ENCODE results near the gene PIAS1. TPM values are rescaled to one million over a fixed set of nuclear protein-coding genes. Genes with fewer than 3 reads are reported as not detected.

Gene PIAS1
- polyA plus RNA-seq, 2 of the 4 experiments (the other 2 are of a cell fraction), result 23.2 to 49.5 TPM

DNA sequence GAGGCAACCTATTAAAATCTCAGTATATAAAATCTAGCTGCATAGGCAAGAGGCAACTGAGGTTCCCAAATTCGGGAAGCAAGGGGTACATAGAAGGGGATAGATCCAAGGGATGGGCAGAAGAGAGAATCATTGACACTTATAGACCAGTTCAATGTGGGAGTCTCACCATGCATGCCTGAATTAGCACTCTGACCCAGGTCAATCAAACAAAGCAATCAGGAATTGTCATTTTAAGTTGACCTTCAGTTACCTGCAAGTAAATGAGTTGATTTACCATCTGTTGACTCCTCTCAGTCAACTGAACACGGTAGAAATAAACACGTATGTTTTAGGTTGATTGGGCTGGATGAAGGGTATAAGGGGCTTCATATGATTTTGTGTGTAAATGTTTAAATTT, 33.4 kb upstream of the PIAS1 start:
- no peak for TF ChIP-seq ZFP36 (IDR thresholded peaks at IDR 0.05; ENCODE audit: borderline replicate concordance, partially characterized antibody)
- no peak for TF ChIP-seq MAZ (IDR thresholded peaks at IDR 0.05; ENCODE audit: borderline replicate concordance, low read depth, low read length)
- no peak for TF ChIP-seq JUNB (IDR thresholded peaks at IDR 0.05)
- TF ChIP-seq, protein P1, sequence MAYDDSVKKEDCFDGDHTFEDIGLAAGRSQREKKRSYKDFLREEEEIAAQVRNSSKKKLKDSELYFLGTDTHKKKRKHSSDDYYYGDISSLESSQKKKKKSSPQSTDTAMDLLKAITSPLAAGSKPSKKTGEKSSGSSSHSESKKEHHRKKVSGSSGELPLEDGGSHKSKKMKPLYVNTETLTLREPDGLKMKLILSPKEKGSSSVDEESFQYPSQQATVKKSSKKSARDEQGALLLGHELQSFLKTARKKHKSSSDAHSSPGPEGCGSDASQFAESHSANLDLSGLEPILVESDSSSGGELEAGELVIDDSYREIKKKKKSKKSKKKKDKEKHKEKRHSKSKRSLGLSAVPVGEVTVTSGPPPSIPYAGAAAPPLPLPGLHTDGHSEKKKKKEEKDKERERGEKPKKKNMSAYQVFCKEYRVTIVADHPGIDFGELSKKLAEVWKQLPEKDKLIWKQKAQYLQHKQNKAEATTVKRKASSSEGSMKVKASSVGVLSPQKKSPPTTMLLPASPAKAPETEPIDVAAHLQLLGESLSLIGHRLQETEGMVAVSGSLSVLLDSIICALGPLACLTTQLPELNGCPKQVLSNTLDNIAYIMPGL (CRISPR knock-in tag; IDR thresholded peaks at IDR 0.05; ENCODE audit: borderline replicate concordance), result no peak
- no peak for TF ChIP-seq CHD4 (IDR thresholded peaks at IDR 0.05; ENCODE audit: borderline replicate concordance)
- TF ChIP-seq HOXB13 (CRISPR knock-in tag; IDR thresholded peaks at IDR 0.05; ENCODE audit: low read depth), result no peak
- TF ChIP-seq JUN (IDR thresholded peaks at IDR 0.05), result no peak
- no peak for TF ChIP-seq KDM1A (IDR thresholded peaks at IDR 0.05; ENCODE audit: low read depth)
- TF ChIP-seq NPAS2 (CRISPR knock-in tag; IDR thresholded peaks at IDR 0.05; ENCODE audit: borderline replicate concordance), result no peak
- no peak for TF ChIP-seq TFCP2L1 (CRISPR knock-in tag; IDR thresholded peaks at IDR 0.05)
- Histone ChIP-seq H3K4me3 (no peak overlapping the region), H3K27ac (peak overlapping the region in 1 of 2 experiments; percentile 53; a peak in 1 of 6 replicates), H3K4me1 (peaks cover 2% of the 10 kb centered on the region; the same call in 2 of the 3 replicates), H3K4me2 (no peak overlapping the region), H3K9me3 (no peaks in the 10 kb centered on the region)
- ATAC-seq (no peak), DNase-seq (ENCODE audit: low read depth in 1 of 2, low spot score in 1 of 2) (no peak), FAIRE-seq (peak; percentile 73)
- CTCF ChIA-PET, result interaction anchor here (0.6 to 1.2 kb wide), 2 partner anchors 9 to 482 kb away, joined by 3 to 4 read pairs; no protein-coding TSS in a partner anchor
- POLR2A ChIA-PET, result no interaction called here
- WGBS (ENCODE audit: missing lambda C conversion rate), result 31% methylated on average over 3 of the region's 3 CpGs

DNA sequence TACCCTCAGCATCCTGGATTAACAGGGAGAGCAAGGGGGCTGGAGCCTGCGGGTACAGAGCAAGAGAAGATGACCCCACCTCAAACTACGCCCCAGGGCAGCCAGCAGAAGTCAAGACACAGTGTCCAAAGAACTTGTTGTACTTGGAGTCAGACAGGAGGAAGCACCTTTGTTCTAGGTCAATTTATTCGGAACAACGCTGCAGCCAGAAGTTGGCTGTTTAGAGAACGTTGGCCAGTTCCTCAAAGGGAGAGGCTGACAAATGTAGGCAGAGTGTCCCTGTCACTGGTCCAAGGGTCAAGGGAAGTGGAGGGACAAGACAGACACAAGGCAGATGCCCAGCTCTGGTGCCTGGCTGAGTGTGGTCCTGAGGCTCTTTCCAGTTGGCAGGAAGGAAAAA, 32.1 kb upstream of the PIAS1 start:
- no peak for FAIRE-seq
- H3K9me3 ChIP-seq, result no peaks in the 10 kb centered on the region
- ChIA-PET CTCF (interaction anchor here (0.6 to 1.1 kb wide), 2 partner anchors 24 to 150 kb away, joined by 4 read pairs; no protein-coding TSS in a partner anchor), POLR2A (no interaction called here)
- no peak overlapping the region; a peak in 1 of 6 replicates for H3K27ac ChIP-seq
- TF ChIP-seq ZC3H11A (IDR thresholded peaks at IDR 0.05) (no peak), HOXA7 (CRISPR knock-in tag; IDR thresholded peaks at IDR 0.05) (no peak), ZFP36 (IDR thresholded peaks at IDR 0.05; ENCODE audit: borderline replicate concordance, partially characterized antibody) (no peak), POLR2A (IDR thresholded peaks at IDR 0.05; ENCODE audit: low read length) (no peak)
- TF ChIP-seq, protein P2, sequence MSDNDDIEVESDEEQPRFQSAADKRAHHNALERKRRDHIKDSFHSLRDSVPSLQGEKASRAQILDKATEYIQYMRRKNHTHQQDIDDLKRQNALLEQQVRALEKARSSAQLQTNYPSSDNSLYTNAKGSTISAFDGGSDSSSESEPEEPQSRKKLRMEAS (IDR thresholded peaks at IDR 0.05), result no peak
- 78% methylated on average over 5 of the region's 5 CpGs for WGBS (ENCODE audit: missing lambda C conversion rate)
- peaks cover 11% of the 10 kb centered on the region; the same call in 2 of the 3 replicates for H3K4me1 ChIP-seq
- no peak for DNase-seq (ENCODE audit: low read depth in 1 of 2, low spot score in 1 of 2)
- no peak overlapping the region for H3K4me3 ChIP-seq
- H3K4me2 ChIP-seq, result no peak overlapping the region
- no peak for ATAC-seq

DNA sequence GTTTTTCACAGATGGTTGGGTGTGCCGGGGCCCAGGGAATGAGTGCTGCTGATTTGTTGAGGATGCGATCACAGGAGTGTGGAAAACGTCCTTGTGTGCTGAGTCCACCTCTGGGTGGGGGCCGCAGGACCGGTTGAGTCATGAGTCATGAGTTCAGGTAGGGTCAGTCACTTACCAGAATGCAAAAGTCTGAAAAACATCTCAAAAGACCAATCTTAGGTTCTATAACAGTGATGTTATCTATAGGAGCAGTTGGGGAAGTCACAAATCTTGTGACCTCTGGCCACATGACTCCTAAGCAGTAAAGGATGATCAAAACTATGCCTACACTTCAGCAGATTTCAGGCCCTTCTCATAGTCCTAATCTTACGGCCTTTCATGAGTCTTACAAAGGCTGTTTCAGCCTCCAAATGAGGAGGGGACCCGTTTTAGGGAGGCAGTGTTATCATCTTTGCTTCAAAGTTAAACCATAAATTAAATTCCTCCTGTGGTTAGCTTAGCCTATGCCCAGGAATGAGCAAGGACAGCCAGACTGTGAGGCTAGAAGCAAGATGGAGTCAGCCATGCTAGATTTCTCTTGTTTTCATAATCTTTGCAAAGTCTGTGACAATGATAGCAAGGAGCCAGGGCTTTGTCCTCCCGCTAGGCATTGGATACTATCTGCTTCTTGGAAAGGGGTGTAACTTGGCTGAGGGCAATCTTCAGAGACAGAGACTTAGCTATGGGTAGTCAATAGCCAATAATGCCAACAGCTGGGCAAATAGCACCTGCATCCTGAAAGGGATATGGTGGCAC, 30.6 kb upstream of the PIAS1 start:
- no peak overlapping the region for H3K27ac ChIP-seq
- POLR2A ChIA-PET, result no interaction called here
- no peak for TF ChIP-seq EP300 (IDR thresholded peaks at IDR 0.05)
- no peak for TF ChIP-seq RARB (CRISPR knock-in tag; IDR thresholded peaks at IDR 0.05)
- TF ChIP-seq JUN (IDR thresholded peaks at IDR 0.05), result no peak
- no peak for TF ChIP-seq HOXA7 (CRISPR knock-in tag; IDR thresholded peaks at IDR 0.05)
- TF ChIP-seq, protein P3, sequence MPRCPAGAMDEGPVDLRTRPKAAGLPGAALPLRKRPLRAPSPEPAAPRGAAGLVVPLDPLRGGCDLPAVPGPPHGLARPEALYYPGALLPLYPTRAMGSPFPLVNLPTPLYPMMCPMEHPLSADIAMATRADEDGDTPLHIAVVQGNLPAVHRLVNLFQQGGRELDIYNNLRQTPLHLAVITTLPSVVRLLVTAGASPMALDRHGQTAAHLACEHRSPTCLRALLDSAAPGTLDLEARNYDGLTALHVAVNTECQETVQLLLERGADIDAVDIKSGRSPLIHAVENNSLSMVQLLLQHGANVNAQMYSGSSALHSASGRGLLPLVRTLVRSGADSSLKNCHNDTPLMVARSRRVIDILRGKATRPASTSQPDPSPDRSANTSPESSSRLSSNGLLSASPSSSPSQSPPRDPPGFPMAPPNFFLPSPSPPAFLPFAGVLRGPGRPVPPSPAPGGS (IDR thresholded peaks at IDR 0.05), result no peak
- no peak for TF ChIP-seq ESRRA (IDR thresholded peaks at IDR 0.05; ENCODE audit: borderline replicate concordance, low read length)
- TF ChIP-seq, protein P4, sequence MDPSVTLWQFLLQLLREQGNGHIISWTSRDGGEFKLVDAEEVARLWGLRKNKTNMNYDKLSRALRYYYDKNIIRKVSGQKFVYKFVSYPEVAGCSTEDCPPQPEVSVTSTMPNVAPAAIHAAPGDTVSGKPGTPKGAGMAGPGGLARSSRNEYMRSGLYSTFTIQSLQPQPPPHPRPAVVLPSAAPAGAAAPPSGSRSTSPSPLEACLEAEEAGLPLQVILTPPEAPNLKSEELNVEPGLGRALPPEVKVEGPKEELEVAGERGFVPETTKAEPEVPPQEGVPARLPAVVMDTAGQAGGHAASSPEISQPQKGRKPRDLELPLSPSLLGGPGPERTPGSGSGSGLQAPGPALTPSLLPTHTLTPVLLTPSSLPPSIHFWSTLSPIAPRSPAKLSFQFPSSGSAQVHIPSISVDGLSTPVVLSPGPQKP (IDR thresholded peaks at IDR 0.05; ENCODE audit: low read depth, low read length), result no peak
- no peak for TF ChIP-seq RNF2 (IDR thresholded peaks at IDR 0.05; ENCODE audit: borderline replicate concordance, low read depth)
- no peak for TF ChIP-seq EHMT2 (IDR thresholded peaks at IDR 0.05; ENCODE audit: low read depth)
- TF ChIP-seq HOXB5 (CRISPR knock-in tag; IDR thresholded peaks at IDR 0.05), result no peak
- no peak for TF ChIP-seq GATA3 (IDR thresholded peaks at IDR 0.05; ENCODE audit: borderline replicate concordance)
- TF ChIP-seq, protein P5, sequence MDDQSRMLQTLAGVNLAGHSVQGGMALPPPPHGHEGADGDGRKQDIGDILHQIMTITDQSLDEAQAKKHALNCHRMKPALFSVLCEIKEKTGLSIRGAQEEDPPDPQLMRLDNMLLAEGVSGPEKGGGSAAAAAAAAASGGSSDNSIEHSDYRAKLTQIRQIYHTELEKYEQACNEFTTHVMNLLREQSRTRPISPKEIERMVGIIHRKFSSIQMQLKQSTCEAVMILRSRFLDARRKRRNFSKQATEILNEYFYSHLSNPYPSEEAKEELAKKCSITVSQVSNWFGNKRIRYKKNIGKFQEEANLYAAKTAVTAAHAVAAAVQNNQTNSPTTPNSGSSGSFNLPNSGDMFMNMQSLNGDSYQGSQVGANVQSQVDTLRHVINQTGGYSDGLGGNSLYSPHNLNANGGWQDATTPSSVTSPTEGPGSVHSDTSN (IDR thresholded peaks at IDR 0.05), result no peak
- no peak for TF ChIP-seq HDAC2 (IDR thresholded peaks at IDR 0.05)
- no peak overlapping the region for H3K4me3 ChIP-seq
- ATAC-seq (no peak), FAIRE-seq (no peak), DNase-seq (ENCODE audit: low read depth in 1 of 2, low spot score in 1 of 2) (no peak)
- H3K4me2 ChIP-seq, result no peak overlapping the region
- CTCF ChIA-PET, result interaction anchor here (1.3 kb wide), 1 partner anchor 10 kb away, joined by 3 read pairs; no protein-coding TSS in a partner anchor
- no peaks in the 10 kb centered on the region for H3K9me3 ChIP-seq
- 74% methylated on average over 8 of the region's 8 CpGs for WGBS (ENCODE audit: missing lambda C conversion rate)
- peaks cover 11% of the 10 kb centered on the region; the same call in 2 of the 3 replicates for H3K4me1 ChIP-seq
